ENCODE measurements around the gene RPAIN.

Gene RPAIN

DNA sequence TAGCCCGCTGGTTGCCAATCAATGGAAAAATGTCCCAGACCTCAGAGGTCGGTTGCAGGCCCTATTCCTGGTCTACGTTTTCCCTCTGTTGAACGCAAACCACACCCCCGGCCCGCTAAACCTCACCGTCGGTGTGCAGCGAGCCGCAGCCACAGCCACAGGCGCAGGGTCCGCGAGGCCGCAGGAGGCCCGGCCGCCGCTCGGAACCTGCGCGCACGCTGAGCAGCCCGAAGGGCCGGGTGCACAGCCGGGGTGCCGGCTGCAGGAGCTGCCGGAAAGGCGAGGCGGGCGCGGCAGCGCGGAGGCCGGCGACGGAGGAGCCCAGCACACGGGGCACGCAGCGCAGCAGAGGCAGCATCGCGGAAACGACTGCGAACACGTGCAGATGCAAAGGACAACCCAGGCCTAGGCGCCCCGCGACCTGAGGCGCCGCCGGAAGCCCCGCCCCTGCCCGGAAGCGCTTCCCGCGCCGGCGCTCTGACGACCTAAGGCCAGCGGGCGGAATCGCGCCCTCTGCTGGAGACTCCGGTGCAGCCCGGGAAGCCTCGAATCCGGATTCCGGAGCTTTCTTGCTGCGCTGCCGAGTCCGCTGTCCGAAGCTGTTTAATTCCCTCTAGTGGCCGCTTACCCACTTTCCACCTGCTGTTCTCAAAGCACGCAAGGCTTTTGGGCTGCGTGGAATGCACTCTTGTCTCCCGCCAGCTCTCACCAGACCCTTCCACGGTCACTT lies 18.9 kb downstream of the RPAIN start, which contains the start of gene C1QBP:
C1QBP (minus strand) TSS at position 440 of the 730 bp plus-strand sequence; CDS start at position 358, 82 bp downstream.
- peak; percentile 95 to 98 for DNase-seq
- TF ChIP-seq POLR2A (IDR thresholded peaks at IDR 0.05; ENCODE audit: low read length) (peak; percentile 70), GATA1 (IDR thresholded peaks at IDR 0.05; ENCODE audit: low read depth, low read length) (no peak)

DNA sequence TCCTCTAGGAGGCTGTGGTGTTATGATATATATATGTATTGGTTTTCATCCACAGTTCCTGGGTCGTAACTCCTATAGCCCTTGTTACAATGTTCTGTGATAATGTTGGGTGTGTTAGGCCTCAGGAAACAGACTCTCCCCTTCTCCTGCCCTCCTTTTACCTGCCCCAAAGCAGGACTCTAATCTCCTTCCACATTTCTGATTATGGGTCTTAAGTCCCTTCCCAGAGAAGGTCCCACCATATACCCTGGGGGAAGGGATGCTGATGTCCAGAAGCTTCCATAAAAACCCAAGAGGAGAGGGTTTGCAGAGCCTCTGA lies 19.4 kb downstream of the RPAIN start:
- DNase-seq: no peak
- no peak for TF ChIP-seq GATA1 (IDR thresholded peaks at IDR 0.05; ENCODE audit: low read depth, low read length)
- TF ChIP-seq POLR2A (IDR thresholded peaks at IDR 0.05; ENCODE audit: low read length): no peak

DNA sequence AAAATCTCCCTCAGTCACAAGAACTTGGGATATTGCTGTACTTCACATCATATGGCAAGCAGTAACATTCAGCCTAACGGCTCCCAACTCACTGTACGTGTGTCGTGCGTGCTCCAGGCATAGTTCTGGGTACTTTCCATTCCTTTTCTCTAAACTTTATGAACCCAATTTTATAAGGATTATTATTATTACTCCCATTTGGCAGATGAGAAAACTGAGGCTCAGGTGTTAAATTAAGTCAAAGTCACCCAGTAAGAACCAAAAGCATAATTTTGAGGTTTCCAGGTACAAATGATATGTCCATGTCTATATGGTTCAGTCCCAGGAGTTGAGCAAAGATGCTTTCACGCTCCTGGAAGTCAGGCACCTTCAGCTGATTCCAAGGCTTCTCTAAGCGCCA lies 23.7 kb downstream of the RPAIN start:
- no peak for TF ChIP-seq GATA1 (IDR thresholded peaks at IDR 0.05; ENCODE audit: low read depth, low read length)
- TF ChIP-seq POLR2A (IDR thresholded peaks at IDR 0.05; ENCODE audit: low read length): no peak
- DNase-seq: no peak

DNA sequence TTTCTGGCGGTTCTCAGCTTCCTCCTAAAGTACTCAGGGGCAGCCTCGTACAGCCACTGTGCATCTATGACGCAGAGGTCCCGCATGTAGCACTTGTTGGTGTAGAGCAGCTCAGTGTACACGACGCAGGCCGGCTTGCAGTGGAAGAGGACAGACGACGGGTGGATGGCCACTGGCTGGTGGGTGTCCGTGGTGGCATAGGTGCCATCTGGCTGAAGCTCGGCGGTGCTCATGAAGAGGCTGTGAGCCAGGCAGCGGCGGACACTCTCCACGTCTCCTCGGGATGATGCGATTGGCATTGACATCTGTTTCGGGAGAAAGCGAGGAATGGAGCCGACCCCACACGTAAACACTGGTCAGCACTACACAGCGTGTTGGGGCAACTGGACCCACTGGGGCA lies 24.2 kb downstream of the RPAIN start:
- DNase-seq: no peak

DNA sequence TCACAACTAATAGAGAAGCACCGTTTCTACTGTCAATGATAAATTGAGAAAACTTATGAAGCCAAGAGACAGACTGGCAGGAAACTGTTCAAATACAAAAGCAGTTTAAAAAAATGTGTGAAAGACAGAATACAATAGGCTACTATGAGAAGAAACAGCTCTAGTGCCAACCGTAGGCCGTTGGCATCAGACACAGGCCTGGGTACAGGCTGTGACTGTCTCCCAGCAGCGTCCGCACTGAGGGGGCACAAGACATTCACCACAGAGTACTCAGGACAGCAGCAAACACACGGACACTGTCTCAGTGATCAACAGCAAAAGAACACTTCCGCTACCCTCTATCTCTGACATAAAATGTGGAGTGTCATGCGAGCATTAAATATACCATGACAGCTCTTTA lies 26.8 kb downstream of the RPAIN start:
- TF ChIP-seq GATA1 (IDR thresholded peaks at IDR 0.05; ENCODE audit: low read depth, low read length) (no peak), POLR2A (IDR thresholded peaks at IDR 0.05; ENCODE audit: low read length) (no peak)
- no peak for DNase-seq

More for the DNA sequence above, 24.2 kb downstream of the RPAIN start:
- TF ChIP-seq POLR2A (IDR thresholded peaks at IDR 0.05; ENCODE audit: low read length): no peak
- no peak for TF ChIP-seq GATA1 (IDR thresholded peaks at IDR 0.05; ENCODE audit: low read depth, low read length)

DNA sequence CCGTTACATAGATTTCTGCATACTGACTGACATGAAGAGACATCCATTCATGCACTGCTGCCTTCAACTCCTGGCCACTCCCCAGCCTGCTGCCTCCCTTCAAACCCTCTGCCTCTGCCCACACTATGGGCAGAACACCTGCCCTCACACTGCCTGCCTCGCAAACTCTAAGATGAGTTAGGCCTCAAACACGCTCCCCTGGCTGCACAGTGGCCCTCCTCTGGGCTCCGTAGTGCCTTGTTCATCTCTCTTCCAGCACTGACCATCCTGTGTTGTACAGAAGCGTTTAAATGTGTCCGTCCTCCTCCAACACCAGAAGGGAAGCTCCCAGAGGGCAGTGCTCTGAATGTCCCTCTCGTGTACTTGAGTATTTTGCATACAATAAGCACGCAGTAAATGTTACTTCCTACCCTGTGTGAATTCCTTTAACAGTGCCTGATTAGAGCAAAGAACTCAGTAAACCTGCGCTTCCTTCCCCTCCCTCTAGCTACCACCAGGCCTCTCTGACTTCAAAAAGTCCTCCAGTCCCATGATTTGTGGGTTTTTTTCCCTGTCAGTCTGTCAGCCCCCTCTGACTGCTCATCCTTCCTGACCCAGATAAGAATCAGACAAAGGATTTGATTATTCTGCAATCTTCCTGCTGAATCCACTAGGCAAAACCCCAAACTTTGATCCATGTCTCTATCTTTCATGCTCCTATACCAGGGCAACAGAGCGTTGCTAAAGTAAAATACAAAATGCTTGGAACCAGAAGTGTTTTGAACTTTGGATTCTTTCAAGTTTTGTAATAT lies 44.9 kb downstream of the RPAIN start:
- TF ChIP-seq GATA1 (IDR thresholded peaks at IDR 0.05; ENCODE audit: low read depth, low read length): no peak
- TF ChIP-seq POLR2A (IDR thresholded peaks at IDR 0.05; ENCODE audit: low read length): no peak

DNA sequence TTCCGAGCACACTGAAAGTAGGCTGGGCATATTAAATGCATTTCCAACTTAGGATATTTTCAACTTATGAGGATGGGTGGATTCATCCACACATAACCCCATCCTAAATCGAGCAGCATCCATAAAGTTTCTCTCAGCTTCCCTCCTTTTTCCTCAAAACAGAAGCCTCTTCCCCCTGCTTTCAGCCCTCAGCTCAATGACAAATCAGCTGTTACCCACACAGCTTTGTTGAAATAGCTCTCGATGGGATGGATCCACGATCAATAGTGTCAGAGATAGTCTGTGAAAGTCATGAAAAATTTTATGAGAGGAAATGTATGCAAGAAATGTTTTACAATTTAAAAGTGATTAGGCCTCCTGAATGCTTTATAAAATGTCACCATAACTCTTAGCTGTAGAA lies 46.3 kb downstream of the RPAIN start:
- TF ChIP-seq GATA1 (IDR thresholded peaks at IDR 0.05; ENCODE audit: low read depth, low read length) (no peak), POLR2A (IDR thresholded peaks at IDR 0.05; ENCODE audit: low read length) (no peak)
- no peak for DNase-seq

More for the DNA sequence above, 44.9 kb downstream of the RPAIN start:
- no peak for DNase-seq

DNA sequence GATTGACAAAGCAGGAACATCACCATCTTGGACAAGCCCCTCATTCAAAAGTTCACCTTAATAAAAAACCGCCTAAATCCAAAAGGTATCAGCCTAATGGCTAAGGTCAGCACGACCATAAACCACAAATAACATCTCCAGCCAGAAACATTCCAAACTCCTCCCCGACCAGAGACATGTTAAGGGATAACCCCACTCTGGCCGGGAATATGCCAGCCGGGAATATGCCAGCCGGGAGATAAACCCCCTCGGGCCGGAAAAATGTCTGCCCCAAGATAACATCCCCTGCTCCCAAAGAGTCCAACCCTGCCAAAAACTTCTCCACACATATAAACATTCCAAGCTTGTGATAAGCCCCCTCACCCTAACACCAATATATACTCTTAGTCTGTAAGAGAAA lies 47.4 kb downstream of the RPAIN start:
- no peak for DNase-seq
- no peak for TF ChIP-seq POLR2A (IDR thresholded peaks at IDR 0.05; ENCODE audit: low read length)
- TF ChIP-seq GATA1 (IDR thresholded peaks at IDR 0.05; ENCODE audit: low read depth, low read length): no peak

DNA sequence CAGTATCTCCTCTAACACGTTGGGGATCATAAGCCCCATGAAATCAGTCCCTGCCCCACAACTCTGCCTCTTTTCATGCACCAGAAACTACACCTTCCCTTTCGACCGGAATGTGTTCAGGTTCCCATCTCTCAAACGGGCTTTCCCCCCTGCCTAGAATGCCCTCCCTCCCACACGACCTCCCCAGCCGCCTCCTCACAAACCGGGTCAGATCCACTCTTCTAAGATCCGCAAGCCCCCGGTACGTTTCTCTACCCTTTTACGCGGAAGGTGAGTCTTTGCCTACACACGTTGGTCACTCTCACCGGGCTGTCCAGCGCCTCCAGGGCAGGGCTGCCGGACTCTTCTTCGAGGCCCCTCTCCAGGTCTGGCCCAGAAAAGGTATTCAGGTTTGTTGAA lies 48.1 kb downstream of the RPAIN start:
- no peak for TF ChIP-seq POLR2A (IDR thresholded peaks at IDR 0.05; ENCODE audit: low read length)
- TF ChIP-seq GATA1 (IDR thresholded peaks at IDR 0.05; ENCODE audit: low read depth, low read length): no peak
- peak; percentile 44 to 57 for DNase-seq

DNA sequence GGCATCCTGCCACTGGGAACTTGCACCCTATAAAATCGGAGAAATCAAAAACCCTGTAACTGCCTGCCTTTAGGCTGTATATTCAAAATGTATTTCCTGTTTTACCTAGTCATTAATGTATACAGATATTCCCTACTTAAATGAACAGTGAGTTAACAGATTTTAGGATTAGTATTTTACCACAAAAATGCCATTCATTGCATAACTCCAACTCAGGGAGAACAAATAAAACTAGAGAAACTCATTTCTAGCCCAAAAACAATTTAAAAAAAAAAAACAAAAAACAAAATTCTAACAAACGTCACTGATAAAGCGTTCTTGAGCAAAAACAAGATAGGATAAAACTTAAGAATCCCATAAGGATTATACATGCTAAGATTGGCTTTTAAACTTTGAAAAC lies 52.5 kb downstream of the RPAIN start:
- no peak for TF ChIP-seq GATA1 (IDR thresholded peaks at IDR 0.05; ENCODE audit: low read depth, low read length)
- TF ChIP-seq POLR2A (IDR thresholded peaks at IDR 0.05; ENCODE audit: low read length): peak; percentile 5
- DNase-seq: no peak

DNA sequence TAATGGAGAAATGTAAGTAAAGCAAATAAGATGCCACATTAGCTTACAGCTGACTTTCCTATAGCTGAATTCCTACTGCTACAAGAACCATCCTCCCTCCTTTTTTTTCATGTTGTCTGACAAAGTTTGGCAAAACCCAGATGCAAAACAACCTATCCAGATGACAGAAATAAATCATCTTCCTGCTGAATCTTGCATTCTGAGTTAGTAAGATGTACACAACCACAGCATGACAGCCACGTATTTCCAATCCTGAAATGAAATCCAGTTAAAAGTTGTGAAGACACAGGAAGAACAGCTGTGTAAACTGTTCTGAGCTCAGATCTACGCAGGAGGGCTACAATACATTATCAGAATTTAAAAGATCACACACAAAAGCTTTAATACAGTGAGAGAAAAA lies 53.9 kb downstream of the RPAIN start:
- DNase-seq: no peak
- TF ChIP-seq GATA1 (IDR thresholded peaks at IDR 0.05; ENCODE audit: low read depth, low read length) (no peak), POLR2A (IDR thresholded peaks at IDR 0.05; ENCODE audit: low read length) (no peak)

DNA sequence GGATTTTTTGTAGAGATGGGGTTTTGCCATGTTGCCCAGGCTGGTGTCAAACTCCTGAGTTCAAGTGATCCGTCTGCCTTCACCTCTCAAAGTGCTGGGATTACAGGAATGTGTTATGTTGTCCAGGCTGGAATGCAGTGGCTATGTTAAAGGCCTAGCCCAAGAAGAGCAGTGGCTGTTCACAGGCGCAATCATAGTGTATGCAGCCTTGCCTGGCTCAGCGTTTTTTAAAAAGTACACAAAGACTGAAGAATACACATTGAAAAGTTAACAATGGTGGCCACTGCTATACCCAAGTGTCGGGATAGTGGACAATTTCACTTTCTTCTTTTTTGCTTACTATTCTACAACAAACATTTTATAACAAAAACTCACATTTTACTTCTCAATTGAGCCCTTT lies 59.0 kb downstream of the RPAIN start:
- TF ChIP-seq POLR2A (IDR thresholded peaks at IDR 0.05; ENCODE audit: low read length) (no peak), GATA1 (IDR thresholded peaks at IDR 0.05; ENCODE audit: low read depth, low read length) (no peak)
- no peak for DNase-seq

DNA sequence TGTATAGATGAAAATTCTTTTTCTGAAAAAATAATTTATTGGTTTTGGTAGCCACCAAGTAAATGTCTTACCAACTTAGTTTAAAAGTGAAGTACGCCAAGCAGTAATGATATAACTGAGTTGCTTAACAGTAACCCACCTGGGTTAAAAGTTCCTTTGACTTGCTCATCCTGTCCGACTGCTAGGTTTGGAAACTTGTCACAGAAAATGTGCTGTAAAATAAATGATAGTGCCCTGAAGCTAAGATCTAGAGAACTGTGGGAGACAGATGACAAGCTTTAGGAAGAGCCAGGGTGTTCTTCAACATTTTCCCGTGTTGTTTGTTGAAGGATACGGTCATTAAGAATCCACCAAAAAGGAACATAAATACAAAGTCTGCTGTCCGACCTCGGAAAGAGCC lies 61.0 kb downstream of the RPAIN start:
- TF ChIP-seq GATA1 (IDR thresholded peaks at IDR 0.05; ENCODE audit: low read depth, low read length) (no peak), POLR2A (IDR thresholded peaks at IDR 0.05; ENCODE audit: low read length) (no peak)
- DNase-seq: no peak

DNA sequence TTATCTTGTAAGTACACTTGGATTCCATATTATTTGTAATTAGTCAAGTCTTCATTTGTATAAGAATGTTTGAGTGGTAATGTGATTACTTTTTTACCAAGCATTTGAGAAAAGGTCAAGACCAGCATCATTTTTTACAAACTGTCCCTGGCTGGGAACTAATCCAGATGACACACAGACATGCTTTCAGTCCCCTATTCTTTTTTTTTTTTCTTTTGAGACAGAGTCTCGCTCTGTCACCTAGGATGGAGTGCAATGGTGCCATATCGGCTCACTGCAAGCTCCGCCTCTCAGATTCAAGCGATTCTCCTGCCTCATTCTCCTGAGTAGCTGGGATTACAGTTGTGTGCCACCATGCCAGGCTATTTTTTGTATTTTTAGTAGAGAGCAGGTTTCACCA lies 61.5 kb downstream of the RPAIN start:
- no peak for DNase-seq
- no peak for TF ChIP-seq POLR2A (IDR thresholded peaks at IDR 0.05; ENCODE audit: low read length)
- TF ChIP-seq GATA1 (IDR thresholded peaks at IDR 0.05; ENCODE audit: low read depth, low read length): no peak

Data from erythroblast (primary cell).